IMR-90 (cell line): ENCODE results near the gene PEF1. TPM values are rescaled to one million over a fixed set of nuclear protein-coding genes. Genes with fewer than 3 reads are reported as not detected.

Experiments
- ATAC-seq: fragments of 200-7000 bp; cut with Tn5 transposase; 2 replicates; pipeline ENCODE4 v1.9.1; 2020; ENCODE audit warnings: low read depth, mild to moderate bottlenecking, moderate library complexity
- BruUV-seq: library from RNA; stranded (reverse); fragments of 400-500 nt; replicated peaks from 2 replicates; lab custom pipeline; 2021; lab: Mats Ljungman, UMichigan
- CTCF ChIA-PET: fragments of 300-600 bp; formaldehyde crosslinking; extraction: SDS; loops from one replicate; lab custom pipeline; 2021; ENCODE audit warnings: antibody characterized with exemption; lab: Yijun Ruan, JAX
- POLR2A ChIA-PET: fragments of 300-600 bp; sonication (Branson Sonifier 250); formaldehyde crosslinking; loops from one replicate; lab custom pipeline; 2022; ENCODE audit warnings: antibody characterized with exemption; ENCODE audit not compliant: unreplicated experiment; lab: Charles Lee
- DNase-seq: peaks from one replicate; pipeline ENCODE4 v3.0.0; 2013
- H2AFZ ChIP-seq: replicated peaks from 2 replicates; pipeline ENCODE3; 2013; ENCODE audit warnings: low read length, mild to moderate bottlenecking; ENCODE audit not compliant: poor library complexity
- H2AK5ac ChIP-seq: 2 replicates; pipeline ENCODE4 v1.6.1; 2013; ENCODE audit warnings: low read depth, low read length, inconsistent platforms
- H2AK9ac ChIP-seq: replicated peaks from 2 replicates; pipeline ENCODE3; 2013; ENCODE audit warnings: mild to moderate bottlenecking, low read depth, low read length, moderate library complexity; ENCODE audit not compliant: poor library complexity
- H2BK120ac ChIP-seq: 2 replicates; pipeline ENCODE4 v1.6.1; 2013; ENCODE audit warnings: low read depth, low read length, inconsistent platforms
- H2BK15ac ChIP-seq: 3 replicates; pipeline ENCODE4 v1.6.1; 2013; ENCODE audit warnings: low read depth, low read length, inconsistent platforms
- H2BK20ac ChIP-seq: 2 replicates; pipeline ENCODE4 v1.6.1; 2013; ENCODE audit warnings: low read depth, mild to moderate bottlenecking, inconsistent platforms, low read length, moderate library complexity
- H2BK5ac ChIP-seq: 2 replicates; pipeline ENCODE4 v1.6.1; 2013; ENCODE audit warnings: mild to moderate bottlenecking, low read depth, low read length, inconsistent platforms; ENCODE audit not compliant: poor library complexity, severe bottlenecking
- H3K14ac ChIP-seq: replicated peaks from 2 replicates; pipeline ENCODE4 v1.6.1; 2013; ENCODE audit warnings: low read depth, low read length, inconsistent platforms
- H3K18ac ChIP-seq: 2 replicates; pipeline ENCODE4 v1.6.1; 2013; ENCODE audit warnings: low read depth, low read length, control low read depth
- H3K23ac ChIP-seq: 2 replicates; pipeline ENCODE4 v1.6.1; 2013; ENCODE audit warnings: low read depth, low read length, inconsistent platforms
- H3K27ac ChIP-seq: 2 replicates; pipeline ENCODE4 v1.5.1; 2013; ENCODE audit warnings: mild to moderate bottlenecking, control low read depth, low read length; ENCODE audit not compliant: insufficient read depth
- H3K27me3 ChIP-seq: 2 replicates; pipeline ENCODE4 v1.6.1; 2013; ENCODE audit warnings: low read length; ENCODE audit not compliant: control insufficient read depth, insufficient read depth
- H3K36me3 ChIP-seq: 2 replicates; pipeline ENCODE4 v1.6.1; 2013; ENCODE audit warnings: low read length, mixed read lengths; ENCODE audit not compliant: control insufficient read depth, insufficient read depth
- H3K4ac ChIP-seq: 2 replicates; pipeline ENCODE4 v1.6.1; 2013; ENCODE audit warnings: low read depth, low read length, inconsistent platforms
- H3K4me1 ChIP-seq: 2 replicates; pipeline ENCODE4 v1.6.1; 2013; ENCODE audit warnings: low read length, mixed read lengths; ENCODE audit not compliant: control insufficient read depth, insufficient read depth
- H3K4me2 ChIP-seq: 2 replicates; pipeline ENCODE4 v1.6.1; 2013; ENCODE audit warnings: low read depth, mild to moderate bottlenecking, control low read depth, low read length, moderate library complexity
- H3K4me3 ChIP-seq: 2 replicates; pipeline ENCODE4 v1.5.1; 2013; ENCODE audit warnings: low read depth, mild to moderate bottlenecking, control low read depth, low read length, moderate library complexity; ENCODE audit not compliant: insufficient read depth
- H3K56ac ChIP-seq: 2 replicates; pipeline ENCODE4 v1.6.1; 2013; ENCODE audit warnings: low read length, inconsistent platforms; ENCODE audit not compliant: insufficient read depth; ENCODE audit errors: extremely low read depth
- H3K79me1 ChIP-seq, 2 experiments: 2 replicates each; pipeline ENCODE4 v1.6.1; 2013; ENCODE audit warnings: low read length in 2 of 2, inconsistent platforms in 1 of 2, low read depth in 1 of 2
- H3K9ac ChIP-seq: 2 replicates; pipeline ENCODE4 v1.6.1; 2013; ENCODE audit warnings: low read depth, low read length, control low read depth
- H3K9me1 ChIP-seq: 2 replicates; pipeline ENCODE4 v1.6.1; 2013; ENCODE audit warnings: low read length, inconsistent platforms; ENCODE audit not compliant: insufficient read depth
- H3K9me3 ChIP-seq: 2 replicates; pipeline ENCODE4 v1.6.1; 2013; ENCODE audit warnings: low read length; ENCODE audit not compliant: control insufficient read depth, insufficient read depth
- H4K20me1 ChIP-seq: 2 replicates; pipeline ENCODE4 v1.6.1; 2013; ENCODE audit warnings: low read length, inconsistent platforms; ENCODE audit not compliant: insufficient read depth
- H4K5ac ChIP-seq: 2 replicates; pipeline ENCODE4 v1.6.1; 2013; ENCODE audit warnings: mild to moderate bottlenecking, low read depth, low read length, control low read depth
- H4K8ac ChIP-seq, 2 experiments: 2 replicates each; pipeline ENCODE4 v1.6.1; 2013; ENCODE audit warnings: low read depth in 2 of 2, low read length in 2 of 2, control low read depth in 1 of 2, inconsistent platforms in 1 of 2
- H4K91ac ChIP-seq: 2 replicates; pipeline ENCODE4 v1.6.1; 2013; ENCODE audit warnings: low read depth, low read length, inconsistent platforms; ENCODE audit not compliant: insufficient read depth
- BHLHE40 ChIP-seq: fragments of 150-350 bp; IDR thresholded peaks from 2 replicates; pipeline ENCODE4 v1.6.1; 2016; ENCODE audit warnings: mild to moderate bottlenecking, low read depth, low read length
- CEBPB ChIP-seq: IDR thresholded peaks from 2 replicates; pipeline ENCODE4 v1.6.1; 2012; ENCODE audit warnings: low read depth, low read length, improper control_type of control experiment
- CHD1 ChIP-seq: IDR thresholded peaks from 2 replicates; pipeline ENCODE4 v1.6.1; 2012; ENCODE audit warnings: low read depth, low read length, improper control_type of control experiment
- FOS ChIP-seq: fragments of 150-350 bp; IDR thresholded peaks from 2 replicates; pipeline ENCODE4 v1.6.1; 2016; ENCODE audit warnings: low read depth, low read length
- MAFK ChIP-seq: IDR thresholded peaks from 2 replicates; pipeline ENCODE4 v1.6.1; 2012; ENCODE audit warnings: low read depth, low read length, improper control_type of control experiment
- MAZ ChIP-seq: IDR thresholded peaks from 2 replicates; pipeline ENCODE4 v1.6.1; 2012; ENCODE audit warnings: low read depth, mild to moderate bottlenecking, low read length, improper control_type of control experiment, moderate library complexity, borderline replicate concordance
- NFE2L2 ChIP-seq: fragments of 150-350 bp; IDR thresholded peaks from 2 replicates; pipeline ENCODE4 v1.6.1; 2016; ENCODE audit warnings: low read depth, mild to moderate bottlenecking, low read length
- RAD21 ChIP-seq: IDR thresholded peaks from 2 replicates; pipeline ENCODE4 v1.6.1; 2012; ENCODE audit warnings: low read length, improper control_type of control experiment
- RFX5 ChIP-seq: IDR thresholded peaks from 2 replicates; pipeline ENCODE4 v1.8.0; 2012; ENCODE audit warnings: low read depth, mild to moderate bottlenecking, low read length, moderate library complexity
- SMC3 ChIP-seq: fragments of 150-350 bp; IDR thresholded peaks from 2 replicates; pipeline ENCODE4 v1.6.1; 2016; ENCODE audit warnings: low read depth, mild to moderate bottlenecking, antibody characterized with exemption, low read length, moderate library complexity
- USF2 ChIP-seq: fragments of 150-350 bp; IDR thresholded peaks from 2 replicates; pipeline ENCODE4 v1.6.1; 2017; ENCODE audit warnings: mild to moderate bottlenecking, antibody characterized with exemption, low read length, low read depth
- WGBS, 2 experiments: methylation state at CpG; one replicate each; pipeline versions ENCODE4 v1.1.5 to v1.1.7; 2013; ENCODE audit warnings: missing lambda C conversion rate in 2 of 2; ENCODE audit not compliant: insufficient read length in 1 of 2; ENCODE audit errors: extremely low coverage in 2 of 2; 5-methylcytosine and 5-hydroxymethylcytosine counted together
- dilution Hi-C: fragments of 300-500 bp; cut with HindIII; formaldehyde crosslinking; loops from one replicate; pipeline ENCODE4 v1.14.3; 2018; ENCODE audit warnings: low sequenced_read_pairs; ENCODE audit not compliant: unreplicated experiment
- in situ Hi-C: fragments of 300-500 bp; cut with MboI; formaldehyde crosslinking; loops from 3 replicates; pipeline ENCODE4 v1.14.3; 2019; ENCODE audit warnings: low sequenced_read_pairs, inconsistent platforms, mixed read lengths
- intact Hi-C: fragments of 100-400 bp; cut with micrococcal nuclease; formaldehyde crosslinking; loops from 2 replicates; pipeline ENCODE4 v1.10.0; 2022
- polyA plus RNA-seq, 3 experiments: library from polyadenylated mRNA; depleted of rRNA; stranded (reverse); fragments of >200 nt; gene quantifications; 2 replicates each; pipeline ENCODE4 v1.2.3, GENCODE V29; 2012; ENCODE audit warnings: low replicate concordance in 1 of 3
- total RNA-seq: library from RNA; depleted of rRNA; stranded (reverse); fragments of >200 nt; gene quantifications from 2 replicates; pipeline ENCODE4 v1.2.3, GENCODE V29; 2012

The PEF1 gene
- total and polyA plus RNA-seq, 2 of the 4 experiments (the other 2 are of a cell fraction): 84.2 to 104 TPM

DNA sequence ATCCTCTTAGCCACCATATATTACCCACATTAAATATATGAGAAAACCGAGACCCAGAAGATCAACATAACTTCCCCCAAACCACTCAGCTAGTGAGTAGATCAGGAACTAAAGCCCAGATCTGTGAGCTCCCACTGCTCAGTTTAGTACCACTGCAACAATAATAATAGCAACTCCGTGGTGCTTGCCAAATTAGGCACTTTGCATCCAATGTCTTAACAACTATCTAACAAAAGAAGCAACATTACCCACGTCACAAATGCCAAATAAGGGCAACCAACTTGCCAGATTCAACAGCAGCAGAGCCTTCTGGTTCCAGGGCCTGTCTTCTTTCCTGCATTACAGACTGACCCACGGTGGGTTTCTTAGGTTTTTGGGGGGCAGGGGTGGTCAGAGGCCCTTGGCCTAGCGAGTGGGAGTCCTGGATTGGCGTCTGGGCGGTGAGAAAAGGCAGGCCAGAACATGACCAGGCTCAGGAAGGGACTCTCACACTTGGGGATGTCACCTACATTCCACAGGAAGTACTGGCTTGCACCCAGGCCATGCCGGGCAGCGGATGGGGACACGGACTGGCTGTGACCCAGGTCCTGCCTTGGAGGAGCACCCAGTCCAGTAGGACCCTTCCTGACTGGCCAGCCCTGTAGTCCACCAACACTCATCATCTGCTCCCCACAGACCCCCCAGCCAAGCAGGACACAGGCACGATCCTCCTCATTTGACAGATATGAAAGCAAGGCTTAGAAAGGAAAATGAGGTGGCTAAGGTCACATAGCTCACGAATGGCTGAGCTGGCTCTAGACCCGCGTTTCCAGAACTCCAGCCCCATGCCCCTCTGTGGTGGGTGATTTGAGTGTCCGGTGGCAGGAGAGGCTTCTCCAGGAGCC lies 22.6 kb downstream of the PEF1 start (continued):
- TF ChIP-seq BHLHE40 (no peak), CEBPB (no peak)

DNA sequence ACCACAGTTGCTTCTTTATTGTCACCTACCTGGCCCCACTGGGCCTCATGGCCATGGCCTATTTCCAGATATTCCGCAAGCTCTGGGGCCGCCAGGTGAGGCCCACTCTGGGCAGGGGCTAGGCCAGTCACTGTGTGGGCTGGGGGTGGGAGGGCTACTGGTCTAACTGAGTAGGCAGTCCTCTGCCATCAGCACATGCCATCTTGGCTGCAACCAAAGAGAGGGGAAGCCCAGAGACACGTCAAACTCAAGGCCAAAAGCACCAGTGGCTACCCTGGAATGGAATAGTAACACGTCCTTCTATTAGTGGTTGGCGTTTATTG lies 23.2 kb downstream of the PEF1 start:
- Histone ChIP-seq H2BK15ac (no peak overlapping the region), H3K36me3 (no peaks in the 10 kb centered on the region), H3K9ac (no peak overlapping the region), H3K56ac (no peak overlapping the region), H2AK9ac (no peak overlapping the region), H3K9me3 (no peaks in the 10 kb centered on the region), H3K4me2 (no peak overlapping the region), H2BK120ac (no peak overlapping the region), H4K20me1 (0 out of 2 replicates have a peak, but pooled peaks cover 9% of the 10 kb centered on the region), H3K23ac (no peak overlapping the region), H3K14ac (no peak overlapping the region), H3K27me3 (peaks cover 23% of the 10 kb centered on the region), H2AFZ (no peak overlapping the region), H3K18ac (no peak overlapping the region), H2BK5ac (no peak overlapping the region), H3K9me1 (0 out of 2 replicates have a peak, but pooled peaks cover 9% of the 10 kb centered on the region), H2BK20ac (no peak overlapping the region), H3K4me1 (peaks cover 4% of the 10 kb centered on the region), H3K4ac (no peak overlapping the region), H4K8ac (no peak overlapping the region), H4K91ac (no peak overlapping the region), H2AK5ac (no peak overlapping the region), H3K4me3 (no peak overlapping the region), H4K5ac (no peak overlapping the region), H3K27ac (no peak overlapping the region), H3K79me1 (no peaks in the 10 kb centered on the region)
- BruUV-seq: no TSS peak
- in situ Hi-C loops: no loop called here
- intact Hi-C loops: no loop called here
- no CpG with 5 or more reads among the region's 5 CpGs for WGBS, 2 experiments
- CTCF ChIA-PET: interaction anchor here (1.3 kb wide), 1 partner anchor 9 kb away, joined by 3 read pairs; no protein-coding TSS in a partner anchor
- TF ChIP-seq CHD1 (no peak), MAFK (no peak), CEBPB (no peak), RAD21 (no peak), FOS (no peak), RFX5 (no peak), MAZ (no peak), SMC3 (no peak), USF2 (no peak), NFE2L2 (no peak)
- ATAC-seq (no peak), DNase-seq (no peak)
- dilution Hi-C loops: no loop called here
- POLR2A ChIA-PET: interaction anchor here (0.6 kb wide), 1 partner anchor 9 kb away, joined by 3 read pairs; no protein-coding TSS in a partner anchor
